Esophagus muscularis mucosa (tissue), 4 donors: ENCODE results near the gene FA2H. TPM values are rescaled to one million over a fixed set of nuclear protein-coding genes. Genes with fewer than 3 reads are reported as not detected.
A peak's percentile ranks its signal among the peaks of the same experiment; 100 is the strongest.

Experiments
- DNase-seq: peaks from one replicate; pipeline ENCODE4 v3.0.0-alpha.2; 2017; ENCODE audit errors: extremely low spot score
- H3K27ac ChIP-seq, 4 donors: fragments of 200-600 bp; sonication (generic); replicated peaks in 1 of 4; 1 replicate in 3 of 4; 2 replicates in 1 of 4; pipeline ENCODE4 v1.5.1; 2016 to 2019; ENCODE audit warnings: mild to moderate bottlenecking in 1 of 4
- H3K27me3 ChIP-seq, 4 donors: fragments of 200-600 bp; sonication (generic); one replicate each; pipeline versions ENCODE4 v1.5.1 to v1.6.0; 2016 to 2019
- H3K36me3 ChIP-seq, 4 donors: fragments of 200-600 bp; sonication (generic); one replicate each; pipeline ENCODE4 v1.5.1; 2016 to 2019
- H3K4me1 ChIP-seq, 4 donors: fragments of 200-600 bp; sonication (generic); one replicate each; pipeline ENCODE4 v1.5.1; 2016 to 2019
- H3K4me3 ChIP-seq, 4 donors: fragments of 200-600 bp; sonication (generic); 1 replicate in 2 of 4; 2 replicates in 2 of 4; pipeline ENCODE4 v1.5.1; 2016 to 2019; ENCODE audit warnings: mild to moderate bottlenecking in 4 of 4, moderate library complexity in 1 of 4
- H3K9me3 ChIP-seq, 4 donors: fragments of 200-600 bp; sonication (generic); 1 replicate in 3 of 4; 2 replicates in 1 of 4; pipeline ENCODE4 v1.5.1; 2016 to 2019
- CTCF ChIP-seq, 3 experiments: fragments of 200-600 bp in 2 of 3; fragments of 450-650 bp in 1 of 3; sonication (generic) in 2 of 3; IDR thresholded peaks; one replicate each; pipeline ENCODE4 v1.5.1; 2017 to 2019; ENCODE audit warnings: antibody characterized with exemption in 3 of 3, mild to moderate bottlenecking in 2 of 3, moderate library complexity in 1 of 3
- EP300 ChIP-seq: sonication (generic); formaldehyde crosslinking; IDR thresholded peaks from one replicate; pipeline ENCODE4 v1.6.1; 2017; ENCODE audit warnings: antibody characterized with exemption
- POLR2A ChIP-seq: fragments of 450-650 bp; IDR thresholded peaks from one replicate; pipeline ENCODE4 v1.6.1; 2017; ENCODE audit warnings: antibody characterized with exemption, moderate library complexity, mild to moderate bottlenecking, low read depth
- POLR2AphosphoS5 ChIP-seq, 2 donors: sonication (generic); formaldehyde crosslinking; IDR thresholded peaks; one replicate each; pipeline ENCODE4 v1.6.1; 2017; ENCODE audit warnings: antibody characterized with exemption in 2 of 2
- WGBS: methylation state at CpG from one replicate; pipeline ENCODE4 v1.1.5; 2018; 5-methylcytosine and 5-hydroxymethylcytosine counted together
- intact Hi-C: fragments of 100-400 bp; cut with DNase I; formaldehyde crosslinking; loops from one replicate; pipeline ENCODE4 v1.15.1; 2023
- total RNA-seq, 4 donors: library from RNA; depleted of rRNA; stranded (reverse); fragments of >200 nt; gene quantifications; one replicate each; pipeline versions ENCODE4 v1.1.0 to v1.2.1, GENCODE V29; 2016

The FA2H gene
- total RNA-seq, 4 donors from 2014 or later: 0.50 to 0.92 (median 0.52) TPM; not detected in 1

DNA sequence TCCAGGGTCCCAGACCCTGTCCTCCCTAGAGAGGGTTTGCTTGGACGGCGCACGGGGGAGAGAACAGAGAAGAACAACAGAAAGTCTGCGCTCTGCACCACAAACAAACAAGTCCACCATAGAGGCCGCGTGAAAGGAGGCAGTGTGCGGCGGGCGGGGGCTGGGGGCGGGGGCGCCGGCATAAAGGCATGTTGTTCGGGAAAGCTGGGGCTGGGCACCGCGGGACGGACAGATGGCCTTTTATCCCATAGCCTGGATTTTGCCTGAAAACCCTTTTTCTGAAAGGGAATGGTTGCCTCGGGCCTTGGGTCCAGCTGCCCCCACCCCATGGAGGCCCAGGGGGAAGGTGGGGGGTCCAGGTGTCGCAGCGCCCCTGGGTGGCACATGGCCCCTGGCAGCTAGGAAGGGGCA is 26.0 kb downstream of the FA2H start:
- WGBS: 90% methylated on average over 19 of the region's 19 CpGs
- Histone ChIP-seq H3K4me3 (no peak overlapping the region), H3K36me3 (no peaks in the 10 kb centered on the region), H3K9me3 (no peaks in the 10 kb centered on the region), H3K27me3 (peaks cover 0 to 22% (median 0%) of the 10 kb centered on the region in 4 donors), H3K4me1 (peaks cover 0 to 8% (median 7%) of the 10 kb centered on the region in 4 donors), H3K27ac (peak overlapping the region in 3 of 4 donors; percentile 6 to 47 (median 18))
- DNase-seq: no peak
- intact Hi-C loops: no loop called here
- no peak for TF ChIP-seq POLR2A
- TF ChIP-seq EP300: no peak
- TF ChIP-seq CTCF (IDR thresholded peaks at IDR 0.05): no peak
- no peak for TF ChIP-seq POLR2AphosphoS5 (IDR thresholded peaks at IDR 0.05)

- WGBS: 78% methylated on average over 21 of the region's 32 CpGs
- H3K27ac ChIP-seq: peak overlapping the region in 3 of 4 donors; percentile 6 to 47 (median 28)
- no peaks in the 10 kb centered on the region for H3K9me3 ChIP-seq
- DNase-seq: no peak
- TF ChIP-seq POLR2AphosphoS5 (IDR thresholded peaks at IDR 0.05) (no peak), EP300 (no peak), POLR2A (no peak), CTCF (IDR thresholded peaks at IDR 0.05) (no peak)
- no peak overlapping the region for H3K4me3 ChIP-seq
- peaks cover 0 to 18% (median 0%) of the 10 kb centered on the region in 4 donors for H3K27me3 ChIP-seq
- no peaks in the 10 kb centered on the region for H3K36me3 ChIP-seq
- intact Hi-C loops: no loop called here
- H3K4me1 ChIP-seq: peaks cover 0 to 14% (median 13%) of the 10 kb centered on the region in 4 donors
Measured at GRCh38 chr16:74747716-74748615, 26.7 kb downstream of the FA2H start.

DNA sequence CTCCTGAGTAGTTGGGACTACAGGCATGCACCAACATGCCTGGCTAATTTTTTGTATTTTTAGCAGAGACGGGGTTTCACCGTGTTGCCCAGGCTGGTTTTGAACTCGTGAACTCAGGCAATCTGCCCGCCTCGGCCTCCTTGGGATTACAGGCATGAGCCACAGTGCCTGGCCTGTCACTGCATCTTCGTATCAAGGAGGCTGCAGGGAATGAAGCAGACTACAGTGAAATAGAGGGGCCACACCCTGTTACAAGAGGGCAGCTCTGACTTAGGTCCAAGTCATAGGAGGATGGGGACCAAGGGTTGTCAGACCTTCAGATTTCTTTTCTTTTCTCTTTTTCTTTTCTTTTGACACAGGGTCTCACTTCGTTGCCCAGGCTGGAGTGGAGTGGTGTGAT is 28.7 kb downstream of the FA2H start:
- no peaks in the 10 kb centered on the region for H3K9me3 ChIP-seq
- no peak for DNase-seq
- WGBS: 87% methylated on average over 7 of the region's 7 CpGs
- H3K4me3 ChIP-seq: no peak overlapping the region
- peaks cover 0 to 8% (median 0%) of the 10 kb centered on the region in 4 donors for H3K27me3 ChIP-seq
- TF ChIP-seq EP300 (no peak), POLR2A (no peak), POLR2AphosphoS5 (IDR thresholded peaks at IDR 0.05) (no peak), CTCF (IDR thresholded peaks at IDR 0.05) (no peak)
- H3K4me1 ChIP-seq: peaks cover 0 to 17% (median 13%) of the 10 kb centered on the region in 4 donors
- intact Hi-C loops: no loop called here
- no peak overlapping the region for H3K27ac ChIP-seq
- no peaks in the 10 kb centered on the region for H3K36me3 ChIP-seq

DNA sequence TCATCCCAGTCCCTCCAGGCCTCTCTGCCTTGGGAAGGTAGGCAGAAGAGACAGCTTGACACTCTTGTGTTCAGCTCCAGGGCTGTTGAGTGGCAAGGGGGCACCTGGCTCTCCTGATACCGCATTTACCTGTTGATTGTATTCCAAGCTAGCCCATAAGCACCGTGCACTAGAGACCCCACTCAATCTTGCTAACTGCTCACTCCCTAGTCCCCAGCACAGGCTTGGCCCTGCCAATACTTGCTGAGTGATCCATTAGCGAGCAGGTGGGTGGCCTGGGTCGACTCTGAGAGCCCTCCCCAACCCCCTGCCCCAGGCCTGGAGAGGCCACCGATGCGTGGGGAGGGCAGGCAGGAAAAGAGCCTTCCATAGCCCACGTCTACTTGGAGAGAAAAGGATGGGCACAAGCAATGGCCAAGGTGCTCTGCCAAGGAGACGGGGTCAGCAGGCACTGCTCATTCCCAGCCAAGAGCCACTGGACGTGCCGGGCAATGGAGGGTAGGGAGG is 29.5 kb downstream of the FA2H start:
- no peak overlapping the region for H3K4me3 ChIP-seq
- intact Hi-C loops: no loop called here
- WGBS: 85% methylated on average over 10 of the region's 10 CpGs
- H3K9me3 ChIP-seq: no peaks in the 10 kb centered on the region
- H3K27ac ChIP-seq: no peak overlapping the region
- peaks cover 0 to 17% (median 13%) of the 10 kb centered on the region in 4 donors for H3K4me1 ChIP-seq
- peaks cover 0 to 11% (median 0%) of the 10 kb centered on the region in 4 donors for H3K27me3 ChIP-seq
- TF ChIP-seq POLR2A (no peak), CTCF (IDR thresholded peaks at IDR 0.05) (no peak), POLR2AphosphoS5 (IDR thresholded peaks at IDR 0.05) (no peak), EP300 (no peak)
- DNase-seq: no peak
- H3K36me3 ChIP-seq: no peaks in the 10 kb centered on the region
